WTC11 (cell line): ENCODE measurements around the gene MAMDC2. TPM values are rescaled to one million over a fixed set of nuclear protein-coding genes. Genes with fewer than 3 reads are reported as not detected.

Experiments used
- ATAC-seq: fragments of 200-7000 bp; cut with Tn5 transposase; 2 replicates; pipeline ENCODE4 v1.10.0; 2021; ENCODE audit warnings: mild to moderate bottlenecking, moderate library complexity
- CTCF ChIA-PET: fragments of 300-600 bp; sonication (Branson Sonifier 250); formaldehyde crosslinking; loops from one replicate; lab custom pipeline; 2021; ENCODE audit warnings: antibody characterized with exemption; lab: Charles Lee
- POLR2A ChIA-PET: fragments of 350-600 bp; sonication (Branson Sonifier 250); formaldehyde crosslinking; loops from one replicate; lab custom pipeline; 2021; ENCODE audit warnings: antibody characterized with exemption; lab: Charles Lee
- DNase-seq: peaks from one replicate; pipeline ENCODE4 v3.0.0; 2021; ENCODE audit warnings: low spot score
- H3K27ac Mint-ChIP-seq: 2 replicates; pipeline ENCODE4 v1.8.0; 2021; ENCODE audit warnings: mixed read lengths
- H3K27me3 Mint-ChIP-seq: 2 replicates; pipeline ENCODE4 v1.8.0; 2021; ENCODE audit warnings: low read depth, mild to moderate bottlenecking, moderate library complexity, mixed read lengths
- H3K36me3 Mint-ChIP-seq: 2 replicates; pipeline ENCODE4 v1.8.0; 2021; ENCODE audit warnings: mixed read lengths
- H3K4me1 Mint-ChIP-seq: 2 replicates; pipeline ENCODE4 v1.8.0; 2022; ENCODE audit warnings: mixed read lengths
- H3K4me3 Mint-ChIP-seq: 2 replicates; pipeline ENCODE4 v1.8.0; 2021; ENCODE audit warnings: mild to moderate bottlenecking, moderate library complexity, mixed read lengths
- H3K9me3 Mint-ChIP-seq: 2 replicates; pipeline ENCODE4 v1.8.0; 2021; ENCODE audit warnings: mixed read lengths
- CREB1 ChIP-seq: sonication (generic); formaldehyde crosslinking; IDR thresholded peaks from 2 replicates; pipeline ENCODE4 v1.8.0; 2023; ENCODE audit warnings: mild to moderate bottlenecking, missing genetic modification reagents
- CREM ChIP-seq: sonication (generic); formaldehyde crosslinking; IDR thresholded peaks from 2 replicates; pipeline ENCODE4 v1.8.1; 2022; ENCODE audit warnings: mild to moderate bottlenecking, missing genetic modification reagents, moderate library complexity
- FOXJ3 ChIP-seq: sonication (generic); formaldehyde crosslinking; IDR thresholded peaks from 2 replicates; pipeline ENCODE4 v1.9.0; 2021; ENCODE audit warnings: missing genetic modification reagents, mild to moderate bottlenecking, borderline replicate concordance
- HMGA2 ChIP-seq: fragments of 250-450 bp; sonication (Bioruptor Pico); IDR thresholded peaks from 2 replicates; pipeline ENCODE4 v1.4.0; 2021; ENCODE audit warnings: mild to moderate bottlenecking, moderate library complexity
- KAT7 ChIP-seq: sonication (generic); formaldehyde crosslinking; IDR thresholded peaks from 2 replicates; pipeline ENCODE4 v1.8.1; 2023; ENCODE audit warnings: missing genetic modification reagents, mild to moderate bottlenecking, borderline replicate concordance
- NFATC4 ChIP-seq: fragments of 250-450 bp; sonication (Bioruptor Pico); IDR thresholded peaks from 2 replicates; pipeline ENCODE4 v1.9.0; 2021; ENCODE audit warnings: mild to moderate bottlenecking
- NFYB ChIP-seq: sonication (generic); formaldehyde crosslinking; conservative IDR thresholded peaks from 2 replicates; pipeline ENCODE4 v1.8.0; 2022; ENCODE audit warnings: low read depth, missing genetic modification reagents
- NR3C1 ChIP-seq: sonication (generic); formaldehyde crosslinking; conservative IDR thresholded peaks from 2 replicates; pipeline ENCODE4 v1.8.1; 2023; ENCODE audit warnings: low read depth, mild to moderate bottlenecking, missing genetic modification reagents
- ZNF423 ChIP-seq: fragments of 250-450 bp; sonication (Bioruptor Pico); IDR thresholded peaks from 2 replicates; pipeline ENCODE4 v2.1.2; 2022; ENCODE audit warnings: mild to moderate bottlenecking, moderate library complexity
- ZNF671 ChIP-seq: fragments of 250-450 bp; sonication (Bioruptor Pico); IDR thresholded peaks from 2 replicates; pipeline ENCODE4 v1.8.0; 2021; ENCODE audit warnings: mild to moderate bottlenecking
- total RNA-seq: library from RNA; stranded (reverse); gene quantifications from 3 replicates; pipeline ENCODE4 v1.2.3, GENCODE V29; 2021
- TF ChIP-seq, protein P1 (sequence below): sonication (generic); formaldehyde crosslinking; IDR thresholded peaks from 2 replicates; pipeline ENCODE4 v1.8.0; 2022; ENCODE audit warnings: mild to moderate bottlenecking, missing genetic modification reagents
- TF ChIP-seq, protein P2 (sequence below): sonication (generic); formaldehyde crosslinking; IDR thresholded peaks from 2 replicates; pipeline ENCODE4 v1.8.0; 2023; ENCODE audit warnings: missing genetic modification reagents, mild to moderate bottlenecking, borderline replicate concordance
- TF ChIP-seq, protein P3 (sequence below): fragments of 250-450 bp; sonication (Bioruptor Pico); IDR thresholded peaks from 2 replicates; pipeline ENCODE4 v1.9.0; 2021; ENCODE audit warnings: moderate library complexity, mild to moderate bottlenecking, inconsistent platforms, borderline replicate concordance
- TF ChIP-seq, protein P4 (sequence below): fragments of 200-600 bp; IDR thresholded peaks from 2 replicates; pipeline ENCODE4 v1.8.0; 2022; ENCODE audit warnings: antibody characterized with exemption
- TF ChIP-seq, protein P5 (sequence below): fragments of 250-450 bp; sonication (Bioruptor Pico); IDR thresholded peaks from 2 replicates; pipeline ENCODE4 v1.9.0; 2021; ENCODE audit warnings: mild to moderate bottlenecking, borderline replicate concordance
- TF ChIP-seq, protein P6 (sequence below): sonication (generic); formaldehyde crosslinking; IDR thresholded peaks from 2 replicates; pipeline ENCODE4 v1.8.1; 2022; ENCODE audit warnings: low read depth, missing genetic modification reagents, borderline replicate concordance

Gene MAMDC2
- total RNA-seq, 1 experiment from 2014 or later: 6.0 TPM

DNA sequence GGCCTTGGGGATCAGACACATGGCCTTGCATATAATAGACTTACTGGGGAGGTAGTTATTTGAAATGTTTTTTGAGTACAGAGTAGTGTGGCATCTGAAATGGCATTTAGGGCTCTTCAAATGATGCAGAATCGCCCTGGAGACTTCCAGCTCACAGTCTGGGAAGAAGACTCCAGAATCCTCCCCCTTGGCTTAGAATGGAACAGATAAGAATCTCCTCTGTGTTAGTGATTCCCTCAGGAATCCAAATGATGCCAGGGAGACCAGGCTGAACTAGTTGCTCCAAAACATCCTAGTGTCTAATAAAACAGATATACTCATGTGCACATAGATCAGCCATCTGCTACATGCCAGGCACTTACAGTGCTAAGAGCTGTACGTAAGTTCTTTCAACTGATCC lies 176.6 kb downstream of the MAMDC2 start:
- no peaks in the 10 kb centered on the region for H3K9me3 Mint-ChIP-seq
- TF ChIP-seq NFATC4 (CRISPR knock-in tag): no peak
- no peak for TF ChIP-seq NFYB (CRISPR knock-in tag)
- TF ChIP-seq CREB1 (CRISPR knock-in tag): no peak
- TF ChIP-seq, protein P1, sequence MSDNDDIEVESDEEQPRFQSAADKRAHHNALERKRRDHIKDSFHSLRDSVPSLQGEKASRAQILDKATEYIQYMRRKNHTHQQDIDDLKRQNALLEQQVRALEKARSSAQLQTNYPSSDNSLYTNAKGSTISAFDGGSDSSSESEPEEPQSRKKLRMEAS (CRISPR knock-in tag): no peak
- TF ChIP-seq KAT7: no peak
- no peak for TF ChIP-seq CREM (CRISPR knock-in tag)
- no peak for TF ChIP-seq ZNF423 (CRISPR knock-in tag)
- no peak for TF ChIP-seq FOXJ3 (CRISPR knock-in tag)
- no peak for TF ChIP-seq ZNF671 (CRISPR knock-in tag)
- TF ChIP-seq, protein P2, sequence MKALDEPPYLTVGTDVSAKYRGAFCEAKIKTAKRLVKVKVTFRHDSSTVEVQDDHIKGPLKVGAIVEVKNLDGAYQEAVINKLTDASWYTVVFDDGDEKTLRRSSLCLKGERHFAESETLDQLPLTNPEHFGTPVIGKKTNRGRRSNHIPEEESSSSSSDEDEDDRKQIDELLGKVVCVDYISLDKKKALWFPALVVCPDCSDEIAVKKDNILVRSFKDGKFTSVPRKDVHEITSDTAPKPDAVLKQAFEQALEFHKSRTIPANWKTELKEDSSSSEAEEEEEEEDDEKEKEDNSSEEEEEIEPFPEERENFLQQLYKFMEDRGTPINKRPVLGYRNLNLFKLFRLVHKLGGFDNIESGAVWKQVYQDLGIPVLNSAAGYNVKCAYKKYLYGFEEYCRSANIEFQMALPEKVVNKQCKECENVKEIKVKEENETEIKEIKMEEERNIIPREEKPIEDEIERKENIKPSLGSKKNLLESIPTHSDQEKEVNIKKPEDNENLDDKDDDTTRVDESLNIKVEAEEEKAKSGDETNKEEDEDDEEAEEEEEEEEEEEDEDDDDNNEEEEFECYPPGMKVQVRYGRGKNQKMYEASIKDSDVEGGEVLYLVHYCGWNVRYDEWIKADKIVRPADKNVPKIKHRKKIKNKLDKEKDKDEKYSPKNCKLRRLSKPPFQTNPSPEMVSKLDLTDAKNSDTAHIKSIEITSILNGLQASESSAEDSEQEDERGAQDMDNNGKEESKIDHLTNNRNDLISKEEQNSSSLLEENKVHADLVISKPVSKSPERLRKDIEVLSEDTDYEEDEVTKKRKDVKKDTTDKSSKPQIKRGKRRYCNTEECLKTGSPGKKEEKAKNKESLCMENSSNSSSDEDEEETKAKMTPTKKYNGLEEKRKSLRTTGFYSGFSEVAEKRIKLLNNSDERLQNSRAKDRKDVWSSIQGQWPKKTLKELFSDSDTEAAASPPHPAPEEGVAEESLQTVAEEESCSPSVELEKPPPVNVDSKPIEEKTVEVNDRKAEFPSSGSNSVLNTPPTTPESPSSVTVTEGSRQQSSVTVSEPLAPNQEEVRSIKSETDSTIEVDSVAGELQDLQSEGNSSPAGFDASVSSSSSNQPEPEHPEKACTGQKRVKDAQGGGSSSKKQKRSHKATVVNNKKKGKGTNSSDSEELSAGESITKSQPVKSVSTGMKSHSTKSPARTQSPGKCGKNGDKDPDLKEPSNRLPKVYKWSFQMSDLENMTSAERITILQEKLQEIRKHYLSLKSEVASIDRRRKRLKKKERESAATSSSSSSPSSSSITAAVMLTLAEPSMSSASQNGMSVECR (CRISPR knock-in tag): no peak
- TF ChIP-seq HMGA2 (CRISPR knock-in tag): no peak
- TF ChIP-seq, protein P3, sequence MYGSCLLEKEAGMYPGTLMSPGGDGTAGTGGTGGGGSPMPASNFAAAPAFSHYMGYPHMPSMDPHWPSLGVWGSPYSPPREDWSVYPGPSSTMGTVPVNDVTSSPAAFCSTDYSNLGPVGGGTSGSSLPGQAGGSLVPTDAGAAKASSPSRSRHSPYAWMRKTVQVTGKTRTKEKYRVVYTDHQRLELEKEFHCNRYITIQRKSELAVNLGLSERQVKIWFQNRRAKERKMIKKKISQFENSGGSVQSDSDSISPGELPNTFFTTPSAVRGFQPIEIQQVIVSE (CRISPR knock-in tag): no peak
- TF ChIP-seq, protein P4, sequence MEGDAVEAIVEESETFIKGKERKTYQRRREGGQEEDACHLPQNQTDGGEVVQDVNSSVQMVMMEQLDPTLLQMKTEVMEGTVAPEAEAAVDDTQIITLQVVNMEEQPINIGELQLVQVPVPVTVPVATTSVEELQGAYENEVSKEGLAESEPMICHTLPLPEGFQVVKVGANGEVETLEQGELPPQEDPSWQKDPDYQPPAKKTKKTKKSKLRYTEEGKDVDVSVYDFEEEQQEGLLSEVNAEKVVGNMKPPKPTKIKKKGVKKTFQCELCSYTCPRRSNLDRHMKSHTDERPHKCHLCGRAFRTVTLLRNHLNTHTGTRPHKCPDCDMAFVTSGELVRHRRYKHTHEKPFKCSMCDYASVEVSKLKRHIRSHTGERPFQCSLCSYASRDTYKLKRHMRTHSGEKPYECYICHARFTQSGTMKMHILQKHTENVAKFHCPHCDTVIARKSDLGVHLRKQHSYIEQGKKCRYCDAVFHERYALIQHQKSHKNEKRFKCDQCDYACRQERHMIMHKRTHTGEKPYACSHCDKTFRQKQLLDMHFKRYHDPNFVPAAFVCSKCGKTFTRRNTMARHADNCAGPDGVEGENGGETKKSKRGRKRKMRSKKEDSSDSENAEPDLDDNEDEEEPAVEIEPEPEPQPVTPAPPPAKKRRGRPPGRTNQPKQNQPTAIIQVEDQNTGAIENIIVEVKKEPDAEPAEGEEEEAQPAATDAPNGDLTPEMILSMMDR: no peak
- TF ChIP-seq, protein P5, sequence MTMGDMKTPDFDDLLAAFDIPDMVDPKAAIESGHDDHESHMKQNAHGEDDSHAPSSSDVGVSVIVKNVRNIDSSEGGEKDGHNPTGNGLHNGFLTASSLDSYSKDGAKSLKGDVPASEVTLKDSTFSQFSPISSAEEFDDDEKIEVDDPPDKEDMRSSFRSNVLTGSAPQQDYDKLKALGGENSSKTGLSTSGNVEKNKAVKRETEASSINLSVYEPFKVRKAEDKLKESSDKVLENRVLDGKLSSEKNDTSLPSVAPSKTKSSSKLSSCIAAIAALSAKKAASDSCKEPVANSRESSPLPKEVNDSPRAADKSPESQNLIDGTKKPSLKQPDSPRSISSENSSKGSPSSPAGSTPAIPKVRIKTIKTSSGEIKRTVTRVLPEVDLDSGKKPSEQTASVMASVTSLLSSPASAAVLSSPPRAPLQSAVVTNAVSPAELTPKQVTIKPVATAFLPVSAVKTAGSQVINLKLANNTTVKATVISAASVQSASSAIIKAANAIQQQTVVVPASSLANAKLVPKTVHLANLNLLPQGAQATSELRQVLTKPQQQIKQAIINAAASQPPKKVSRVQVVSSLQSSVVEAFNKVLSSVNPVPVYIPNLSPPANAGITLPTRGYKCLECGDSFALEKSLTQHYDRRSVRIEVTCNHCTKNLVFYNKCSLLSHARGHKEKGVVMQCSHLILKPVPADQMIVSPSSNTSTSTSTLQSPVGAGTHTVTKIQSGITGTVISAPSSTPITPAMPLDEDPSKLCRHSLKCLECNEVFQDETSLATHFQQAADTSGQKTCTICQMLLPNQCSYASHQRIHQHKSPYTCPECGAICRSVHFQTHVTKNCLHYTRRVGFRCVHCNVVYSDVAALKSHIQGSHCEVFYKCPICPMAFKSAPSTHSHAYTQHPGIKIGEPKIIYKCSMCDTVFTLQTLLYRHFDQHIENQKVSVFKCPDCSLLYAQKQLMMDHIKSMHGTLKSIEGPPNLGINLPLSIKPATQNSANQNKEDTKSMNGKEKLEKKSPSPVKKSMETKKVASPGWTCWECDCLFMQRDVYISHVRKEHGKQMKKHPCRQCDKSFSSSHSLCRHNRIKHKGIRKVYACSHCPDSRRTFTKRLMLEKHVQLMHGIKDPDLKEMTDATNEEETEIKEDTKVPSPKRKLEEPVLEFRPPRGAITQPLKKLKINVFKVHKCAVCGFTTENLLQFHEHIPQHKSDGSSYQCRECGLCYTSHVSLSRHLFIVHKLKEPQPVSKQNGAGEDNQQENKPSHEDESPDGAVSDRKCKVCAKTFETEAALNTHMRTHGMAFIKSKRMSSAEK (CRISPR knock-in tag): no peak
- no peak for TF ChIP-seq NR3C1
- TF ChIP-seq, protein P6, sequence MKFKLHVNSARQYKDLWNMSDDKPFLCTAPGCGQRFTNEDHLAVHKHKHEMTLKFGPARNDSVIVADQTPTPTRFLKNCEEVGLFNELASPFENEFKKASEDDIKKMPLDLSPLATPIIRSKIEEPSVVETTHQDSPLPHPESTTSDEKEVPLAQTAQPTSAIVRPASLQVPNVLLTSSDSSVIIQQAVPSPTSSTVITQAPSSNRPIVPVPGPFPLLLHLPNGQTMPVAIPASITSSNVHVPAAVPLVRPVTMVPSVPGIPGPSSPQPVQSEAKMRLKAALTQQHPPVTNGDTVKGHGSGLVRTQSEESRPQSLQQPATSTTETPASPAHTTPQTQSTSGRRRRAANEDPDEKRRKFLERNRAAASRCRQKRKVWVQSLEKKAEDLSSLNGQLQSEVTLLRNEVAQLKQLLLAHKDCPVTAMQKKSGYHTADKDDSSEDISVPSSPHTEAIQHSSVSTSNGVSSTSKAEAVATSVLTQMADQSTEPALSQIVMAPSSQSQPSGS: no peak
- H3K4me1 Mint-ChIP-seq: no peaks in the 10 kb centered on the region
- H3K27me3 Mint-ChIP-seq: no peaks in the 10 kb centered on the region
- no peak overlapping the region for H3K27ac Mint-ChIP-seq
- no peak for DNase-seq
- ATAC-seq: no peak
- no peak overlapping the region for H3K4me3 Mint-ChIP-seq
- CTCF ChIA-PET: interaction anchor here (1.1 kb wide), 1 partner anchor 10 kb away, joined by 4 read pairs; no protein-coding TSS in a partner anchor
- POLR2A ChIA-PET: no interaction called here
- no peaks in the 10 kb centered on the region for H3K36me3 Mint-ChIP-seq
